IMR-90 (cell line): Measurements from ENCODE around the gene TMEM117. TPM values are rescaled to one million over a fixed set of nuclear protein-coding genes. Genes with fewer than 3 reads are reported as not detected.

Experiments
- ATAC-seq: fragments of 200-7000 bp; cut with Tn5 transposase; 2 replicates; pipeline ENCODE4 v1.9.1; 2020; ENCODE audit warnings: low read depth, mild to moderate bottlenecking, moderate library complexity
- BruUV-seq: library from RNA; stranded (reverse); fragments of 400-500 nt; replicated peaks from 2 replicates; lab custom pipeline; 2021; lab: Mats Ljungman, UMichigan
- CTCF ChIA-PET: fragments of 300-600 bp; formaldehyde crosslinking; extraction: SDS; loops from one replicate; lab custom pipeline; 2021; ENCODE audit warnings: antibody characterized with exemption; lab: Yijun Ruan, JAX
- POLR2A ChIA-PET: fragments of 300-600 bp; sonication (Branson Sonifier 250); formaldehyde crosslinking; loops from one replicate; lab custom pipeline; 2022; ENCODE audit warnings: antibody characterized with exemption; ENCODE audit not compliant: unreplicated experiment; lab: Charles Lee
- DNase-seq: peaks from one replicate; pipeline ENCODE4 v3.0.0; 2013
- H2AFZ ChIP-seq: replicated peaks from 2 replicates; pipeline ENCODE3; 2013; ENCODE audit warnings: low read length, mild to moderate bottlenecking; ENCODE audit not compliant: poor library complexity
- H2AK5ac ChIP-seq: 2 replicates; pipeline ENCODE4 v1.6.1; 2013; ENCODE audit warnings: low read depth, low read length, inconsistent platforms
- H2AK9ac ChIP-seq: replicated peaks from 2 replicates; pipeline ENCODE3; 2013; ENCODE audit warnings: mild to moderate bottlenecking, low read depth, low read length, moderate library complexity; ENCODE audit not compliant: poor library complexity
- H2BK120ac ChIP-seq: 2 replicates; pipeline ENCODE4 v1.6.1; 2013; ENCODE audit warnings: low read depth, low read length, inconsistent platforms
- H2BK15ac ChIP-seq: 3 replicates; pipeline ENCODE4 v1.6.1; 2013; ENCODE audit warnings: low read depth, low read length, inconsistent platforms
- H2BK20ac ChIP-seq: 2 replicates; pipeline ENCODE4 v1.6.1; 2013; ENCODE audit warnings: low read depth, mild to moderate bottlenecking, inconsistent platforms, low read length, moderate library complexity
- H2BK5ac ChIP-seq: 2 replicates; pipeline ENCODE4 v1.6.1; 2013; ENCODE audit warnings: mild to moderate bottlenecking, low read depth, low read length, inconsistent platforms; ENCODE audit not compliant: poor library complexity, severe bottlenecking
- H3K14ac ChIP-seq: replicated peaks from 2 replicates; pipeline ENCODE4 v1.6.1; 2013; ENCODE audit warnings: low read depth, low read length, inconsistent platforms
- H3K18ac ChIP-seq: 2 replicates; pipeline ENCODE4 v1.6.1; 2013; ENCODE audit warnings: low read depth, low read length, control low read depth
- H3K23ac ChIP-seq: 2 replicates; pipeline ENCODE4 v1.6.1; 2013; ENCODE audit warnings: low read depth, low read length, inconsistent platforms
- H3K27ac ChIP-seq: 2 replicates; pipeline ENCODE4 v1.5.1; 2013; ENCODE audit warnings: mild to moderate bottlenecking, control low read depth, low read length; ENCODE audit not compliant: insufficient read depth
- H3K27me3 ChIP-seq: 2 replicates; pipeline ENCODE4 v1.6.1; 2013; ENCODE audit warnings: low read length; ENCODE audit not compliant: control insufficient read depth, insufficient read depth
- H3K36me3 ChIP-seq: 2 replicates; pipeline ENCODE4 v1.6.1; 2013; ENCODE audit warnings: low read length, mixed read lengths; ENCODE audit not compliant: control insufficient read depth, insufficient read depth
- H3K4ac ChIP-seq: 2 replicates; pipeline ENCODE4 v1.6.1; 2013; ENCODE audit warnings: low read depth, low read length, inconsistent platforms
- H3K4me1 ChIP-seq: 2 replicates; pipeline ENCODE4 v1.6.1; 2013; ENCODE audit warnings: low read length, mixed read lengths; ENCODE audit not compliant: control insufficient read depth, insufficient read depth
- H3K4me2 ChIP-seq: 2 replicates; pipeline ENCODE4 v1.6.1; 2013; ENCODE audit warnings: low read depth, mild to moderate bottlenecking, control low read depth, low read length, moderate library complexity
- H3K4me3 ChIP-seq: 2 replicates; pipeline ENCODE4 v1.5.1; 2013; ENCODE audit warnings: low read depth, mild to moderate bottlenecking, control low read depth, low read length, moderate library complexity; ENCODE audit not compliant: insufficient read depth
- H3K56ac ChIP-seq: 2 replicates; pipeline ENCODE4 v1.6.1; 2013; ENCODE audit warnings: low read length, inconsistent platforms; ENCODE audit not compliant: insufficient read depth; ENCODE audit errors: extremely low read depth
- H3K79me1 ChIP-seq, 2 experiments: 2 replicates each; pipeline ENCODE4 v1.6.1; 2013; ENCODE audit warnings: low read length in 2 of 2, inconsistent platforms in 1 of 2, low read depth in 1 of 2
- H3K9ac ChIP-seq: 2 replicates; pipeline ENCODE4 v1.6.1; 2013; ENCODE audit warnings: low read depth, low read length, control low read depth
- H3K9me1 ChIP-seq: 2 replicates; pipeline ENCODE4 v1.6.1; 2013; ENCODE audit warnings: low read length, inconsistent platforms; ENCODE audit not compliant: insufficient read depth
- H3K9me3 ChIP-seq: 2 replicates; pipeline ENCODE4 v1.6.1; 2013; ENCODE audit warnings: low read length; ENCODE audit not compliant: control insufficient read depth, insufficient read depth
- H4K20me1 ChIP-seq: 2 replicates; pipeline ENCODE4 v1.6.1; 2013; ENCODE audit warnings: low read length, inconsistent platforms; ENCODE audit not compliant: insufficient read depth
- H4K5ac ChIP-seq: 2 replicates; pipeline ENCODE4 v1.6.1; 2013; ENCODE audit warnings: mild to moderate bottlenecking, low read depth, low read length, control low read depth
- H4K8ac ChIP-seq, 2 experiments: 2 replicates each; pipeline ENCODE4 v1.6.1; 2013; ENCODE audit warnings: low read depth in 2 of 2, low read length in 2 of 2, control low read depth in 1 of 2, inconsistent platforms in 1 of 2
- H4K91ac ChIP-seq: 2 replicates; pipeline ENCODE4 v1.6.1; 2013; ENCODE audit warnings: low read depth, low read length, inconsistent platforms; ENCODE audit not compliant: insufficient read depth
- CTCF ChIP-seq: conservative IDR thresholded peaks from 2 replicates; pipeline ENCODE4 v1.5.1; 2012; ENCODE audit warnings: mild to moderate bottlenecking, low read depth, low read length, improper control_type of control experiment
- USF2 ChIP-seq: fragments of 150-350 bp; IDR thresholded peaks from 2 replicates; pipeline ENCODE4 v1.6.1; 2017; ENCODE audit warnings: mild to moderate bottlenecking, antibody characterized with exemption, low read length, low read depth
- WGBS, 2 experiments: methylation state at CpG; one replicate each; pipeline versions ENCODE4 v1.1.5 to v1.1.7; 2013; ENCODE audit warnings: missing lambda C conversion rate in 2 of 2; ENCODE audit not compliant: insufficient read length in 1 of 2; ENCODE audit errors: extremely low coverage in 2 of 2; 5-methylcytosine and 5-hydroxymethylcytosine counted together
- dilution Hi-C: fragments of 300-500 bp; cut with HindIII; formaldehyde crosslinking; loops from one replicate; pipeline ENCODE4 v1.14.3; 2018; ENCODE audit warnings: low sequenced_read_pairs; ENCODE audit not compliant: unreplicated experiment
- in situ Hi-C: fragments of 300-500 bp; cut with MboI; formaldehyde crosslinking; loops from 3 replicates; pipeline ENCODE4 v1.14.3; 2019; ENCODE audit warnings: low sequenced_read_pairs, inconsistent platforms, mixed read lengths
- intact Hi-C: fragments of 100-400 bp; cut with micrococcal nuclease; formaldehyde crosslinking; loops from 2 replicates; pipeline ENCODE4 v1.10.0; 2022
- polyA plus RNA-seq, 3 experiments: library from polyadenylated mRNA; depleted of rRNA; stranded (reverse); fragments of >200 nt; gene quantifications; 2 replicates each; pipeline ENCODE4 v1.2.3, GENCODE V29; 2012; ENCODE audit warnings: low replicate concordance in 1 of 3
- total RNA-seq: library from RNA; depleted of rRNA; stranded (reverse); fragments of >200 nt; gene quantifications from 2 replicates; pipeline ENCODE4 v1.2.3, GENCODE V29; 2012

The TMEM117 gene
- total and polyA plus RNA-seq, 2 of the 4 experiments (the other 2 are of a cell fraction), result 8.7 to 21.0 TPM

GRCh38 chr12:44154128-44154527 is 318.2 kb downstream of the TMEM117 start:
- Histone ChIP-seq H4K5ac (no peak overlapping the region), H2AK5ac (no peak overlapping the region), H2BK20ac (no peak overlapping the region), H4K20me1 (no peaks in the 10 kb centered on the region), H2AFZ (no peak overlapping the region), H2BK15ac (no peak overlapping the region), H3K4me3 (peak overlapping the region; percentile 33; the same call in 1 of the 2 replicates), H3K27me3 (no peaks in the 10 kb centered on the region), H3K9me3 (no peaks in the 10 kb centered on the region), H3K14ac (no peak overlapping the region), H3K4me2 (peak overlapping the region; percentile 74), H3K56ac (no peak overlapping the region), H2BK5ac (no peak overlapping the region), H3K9ac (no peak overlapping the region), H3K36me3 (no peaks in the 10 kb centered on the region), H3K79me1 (no peaks in the 10 kb centered on the region), H4K91ac (no peak overlapping the region), H3K23ac (no peak overlapping the region), H3K27ac (no peak overlapping the region), H3K9me1 (no peaks in the 10 kb centered on the region; the same call in 1 of the 2 replicates), H3K4ac (no peak overlapping the region), H4K8ac (no peak overlapping the region), H3K4me1 (no peaks in the 10 kb centered on the region), H3K18ac (no peak overlapping the region), H2BK120ac (no peak overlapping the region), H2AK9ac (no peak overlapping the region)
- in situ Hi-C loops, result no loop called here
- TF ChIP-seq CTCF (no peak), USF2 (peak; percentile 54)
- intact Hi-C loops, result no loop called here
- dilution Hi-C loops, result no loop called here
- ChIA-PET CTCF (no interaction called here), POLR2A (no interaction called here)
- BruUV-seq, result no TSS peak
- DNase-seq (peak; percentile 62), ATAC-seq (peak; percentile 71)
- no CpG with 5 or more reads among the region's 5 CpGs for WGBS, 2 experiments
